Psoas muscle (tissue), 8 donors: ENCODE data around the gene CNTLN. TPM values are rescaled to one million over a fixed set of nuclear protein-coding genes. Genes with fewer than 3 reads are reported as not detected.
A peak's percentile ranks its signal among the peaks of the same experiment; 100 is the strongest.
"Not testable (repeated sequence)": the region's sequence is repeated elsewhere in the genome, so short reads cannot be mapped to it uniquely, and the experiment has no call there.

ENCODE experiments used
- ATAC-seq, 4 donors: fragments of 200-7000 bp; cut with Tn5 transposase; one replicate each; pipeline ENCODE4 v1.9.1; 2020; ENCODE audit warnings: moderate library complexity in 3 of 4, mild to moderate bottlenecking in 2 of 4
- DNase-seq, 2 donors: peaks; one replicate each; pipeline ENCODE4 v3.0.0-alpha.2; 2020
- H3K27ac ChIP-seq: fragments of 200-600 bp; one replicate; pipeline ENCODE4 v1.8.0; 2022
- H3K27me3 ChIP-seq, 3 donors: fragments of 200-600 bp in 1 of 3; one replicate each; pipeline versions ENCODE4 v1.6.1 to v1.8.0; 2013 to 2022; ENCODE audit warnings: low read length in 2 of 3, mild to moderate bottlenecking in 2 of 3, moderate library complexity in 1 of 3; ENCODE audit not compliant: insufficient read depth in 3 of 3
- H3K36me3 ChIP-seq, 2 donors: fragments of 200-600 bp in 1 of 2; one replicate each; pipeline versions ENCODE4 v1.6.1 to v1.8.0; 2013 to 2022; ENCODE audit warnings: low read depth in 1 of 2, mild to moderate bottlenecking in 1 of 2, moderate library complexity in 1 of 2; ENCODE audit not compliant: insufficient read depth in 1 of 2
- H3K4me1 ChIP-seq: fragments of 200-600 bp; one replicate; pipeline ENCODE4 v1.8.0; 2022
- H3K4me3 ChIP-seq: fragments of 200-600 bp; one replicate; pipeline ENCODE4 v1.8.0; 2022; ENCODE audit warnings: mild to moderate bottlenecking
- H3K9me3 ChIP-seq: fragments of 200-600 bp; one replicate; pipeline ENCODE4 v1.8.0; 2022
- WGBS, 3 donors: extraction: QIAGEN DNeasy Blood & Tissue Kit; methylation state at CpG; one replicate each; pipeline versions ENCODE4 v1.1.6 to v1.1.7; 2013; 5-methylcytosine and 5-hydroxymethylcytosine counted together
- intact Hi-C, 2 donors: fragments of 100-400 bp; cut with DNase I; formaldehyde crosslinking; loops; one replicate each; pipeline versions ENCODE4 v1.11.0 to v1.14.2; 2022
- polyA plus RNA-seq, 3 donors: library from polyadenylated mRNA; stranded (reverse); fragments of 200-250 nt; gene quantifications; one replicate each; pipeline ENCODE4 v1.2.3, GENCODE V29; 2013
- total RNA-seq, 4 donors: library from RNA; stranded (reverse); fragmentation: NEBNext Ultra II Directional in 2 of 4; extraction: Animal tissue kit (Norgen Biotek cat#: 25700) in 2 of 4; gene quantifications; one replicate each; pipeline versions ENCODE4 v1.2.1 to v1.2.4, GENCODE V29; 2021 to 2023
- TF ChIP-seq, protein P1 (sequence below): fragments of 200-600 bp; IDR thresholded peaks from one replicate; pipeline ENCODE4 v1.8.0; 2022; ENCODE audit warnings: antibody characterized with exemption
- donor health status: healthy with polysubstance abuse.
- donor health status: DM: no; HTN: no; CAD: no; lungs with moderate emphysema.
- donor health status: Bipolar disorder and iron deficiency.
- donor health status: healthy.
- donor health status: DM: yes; HTN: yes; CAD: no.
- donor health status: DM: no; HTN: no; CAD: no.
- donor health status: DM: no; HTN: no; CAD: no.
- donor health status: DM: yes; HTN: yes; CAD: no.

The CNTLN gene
- total and polyA plus RNA-seq, 7 donors, result 0.66 to 2.4 (median 1.5) TPM

DNA sequence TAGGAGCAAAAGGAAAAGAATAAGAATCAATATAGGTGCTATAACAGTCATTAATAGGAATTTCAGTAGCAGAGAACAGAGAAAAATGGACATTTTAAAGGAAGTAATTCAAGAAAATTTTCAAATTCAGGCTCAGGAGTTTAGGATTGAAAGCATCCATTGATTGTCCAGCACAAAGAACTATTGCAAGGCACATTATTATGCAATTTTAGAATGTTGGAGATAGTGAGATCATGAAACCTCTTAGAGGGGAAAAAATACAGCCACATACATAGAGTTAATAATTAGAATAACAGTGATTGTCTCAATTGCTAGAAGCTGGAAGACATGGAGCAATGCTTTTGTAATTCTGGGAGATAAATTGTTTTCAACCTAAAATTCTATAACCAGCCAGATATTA, 31.5 kb downstream of the CNTLN start:
- Histone ChIP-seq H3K27ac (no peak overlapping the region), H3K9me3 (peaks cover 14% of the 10 kb centered on the region), H3K4me3 (no peak overlapping the region), H3K27me3 (no peaks in the 10 kb centered on the region), H3K4me1 (no peaks in the 10 kb centered on the region), H3K36me3 (no peaks in the 10 kb centered on the region)
- intact Hi-C loops, result no loop called here
- DNase-seq (no peak), ATAC-seq (no peak)
- TF ChIP-seq, protein P1, sequence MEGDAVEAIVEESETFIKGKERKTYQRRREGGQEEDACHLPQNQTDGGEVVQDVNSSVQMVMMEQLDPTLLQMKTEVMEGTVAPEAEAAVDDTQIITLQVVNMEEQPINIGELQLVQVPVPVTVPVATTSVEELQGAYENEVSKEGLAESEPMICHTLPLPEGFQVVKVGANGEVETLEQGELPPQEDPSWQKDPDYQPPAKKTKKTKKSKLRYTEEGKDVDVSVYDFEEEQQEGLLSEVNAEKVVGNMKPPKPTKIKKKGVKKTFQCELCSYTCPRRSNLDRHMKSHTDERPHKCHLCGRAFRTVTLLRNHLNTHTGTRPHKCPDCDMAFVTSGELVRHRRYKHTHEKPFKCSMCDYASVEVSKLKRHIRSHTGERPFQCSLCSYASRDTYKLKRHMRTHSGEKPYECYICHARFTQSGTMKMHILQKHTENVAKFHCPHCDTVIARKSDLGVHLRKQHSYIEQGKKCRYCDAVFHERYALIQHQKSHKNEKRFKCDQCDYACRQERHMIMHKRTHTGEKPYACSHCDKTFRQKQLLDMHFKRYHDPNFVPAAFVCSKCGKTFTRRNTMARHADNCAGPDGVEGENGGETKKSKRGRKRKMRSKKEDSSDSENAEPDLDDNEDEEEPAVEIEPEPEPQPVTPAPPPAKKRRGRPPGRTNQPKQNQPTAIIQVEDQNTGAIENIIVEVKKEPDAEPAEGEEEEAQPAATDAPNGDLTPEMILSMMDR, result no peak

DNA sequence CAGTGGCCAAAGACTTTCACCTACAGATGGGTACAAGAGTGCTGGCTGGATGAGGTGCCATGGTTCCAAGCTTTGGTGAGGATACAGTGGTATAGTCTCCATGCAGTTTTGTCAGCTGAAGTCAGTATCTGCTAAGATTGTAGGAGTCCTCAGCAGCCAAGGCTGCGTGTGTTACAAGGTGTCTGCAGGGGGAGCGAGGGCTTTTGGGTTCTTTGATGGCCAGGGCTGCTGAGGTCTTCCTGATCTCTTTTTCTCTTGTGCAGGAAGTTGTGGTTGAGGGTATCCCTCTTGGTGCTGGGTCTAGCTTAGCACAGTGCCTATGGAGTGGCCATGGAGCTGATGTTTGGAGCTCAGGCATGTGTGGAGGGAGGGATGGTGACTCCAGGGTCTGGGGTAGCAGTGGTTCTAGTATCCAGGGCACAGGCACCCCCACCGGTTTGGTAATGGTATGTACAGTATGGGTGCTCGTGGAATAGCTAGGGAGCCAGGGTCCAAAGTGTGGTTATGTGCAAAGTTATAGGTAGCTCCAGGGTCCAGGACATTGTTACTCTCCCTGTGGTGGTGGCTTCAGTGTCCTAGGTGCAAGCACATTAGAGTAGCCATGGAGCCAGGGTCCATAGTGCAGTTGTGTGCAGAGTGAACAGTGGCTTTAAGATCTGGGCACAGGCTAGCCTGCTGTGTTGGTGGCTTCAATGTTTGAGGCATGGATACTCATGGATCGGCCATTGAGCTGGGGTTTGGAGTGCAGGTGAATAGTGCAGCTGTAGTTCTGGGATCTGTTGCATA, 36.7 kb downstream of the CNTLN start:
- TF ChIP-seq, protein P1, result no peak
- Histone ChIP-seq H3K27ac (no peak overlapping the region), H3K9me3 (peaks cover 14% of the 10 kb centered on the region), H3K4me1 (no peaks in the 10 kb centered on the region), H3K4me3 (no peak overlapping the region), H3K27me3 (no peaks in the 10 kb centered on the region), H3K36me3 (no peaks in the 10 kb centered on the region)
- DNase-seq (no peak), ATAC-seq (no peak)
- WGBS, 3 donors, result 83 to 97% (median 97%) methylated on average over 5 of the region's 5 CpGs
- intact Hi-C loops, result no loop called here

DNA sequence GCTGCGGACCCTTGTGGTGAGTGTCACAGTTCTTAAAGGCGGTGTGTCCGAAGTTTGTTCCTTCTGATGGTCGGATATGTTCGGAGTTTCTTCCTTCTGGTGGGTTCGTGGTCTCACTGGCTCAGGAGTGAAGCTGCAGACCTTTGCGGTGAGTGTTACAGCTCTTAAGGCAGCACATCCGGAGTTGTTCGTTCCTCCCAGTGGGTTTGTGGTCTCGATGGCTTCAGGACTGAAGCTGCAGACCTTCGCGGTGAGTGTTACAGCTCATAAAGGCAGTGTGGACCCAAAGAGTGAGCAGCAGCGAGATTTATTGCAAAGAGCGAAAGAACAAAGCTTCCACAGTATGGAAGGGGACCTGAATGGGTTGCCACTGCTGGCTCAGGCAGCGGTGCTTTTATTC, 42.7 kb downstream of the CNTLN start:
- DNase-seq, result peak in 1 of 2 donors; percentile 28
- intact Hi-C loops, H3K27me3 ChIP-seq, H3K4me1 ChIP-seq, H3K27ac ChIP-seq, H3K36me3 ChIP-seq, H3K4me3 ChIP-seq, ATAC-seq, H3K9me3 ChIP-seq: not testable (repeated sequence)
- 98% methylated on average over 15 of the region's 15 CpGs for WGBS, 3 donors

DNA sequence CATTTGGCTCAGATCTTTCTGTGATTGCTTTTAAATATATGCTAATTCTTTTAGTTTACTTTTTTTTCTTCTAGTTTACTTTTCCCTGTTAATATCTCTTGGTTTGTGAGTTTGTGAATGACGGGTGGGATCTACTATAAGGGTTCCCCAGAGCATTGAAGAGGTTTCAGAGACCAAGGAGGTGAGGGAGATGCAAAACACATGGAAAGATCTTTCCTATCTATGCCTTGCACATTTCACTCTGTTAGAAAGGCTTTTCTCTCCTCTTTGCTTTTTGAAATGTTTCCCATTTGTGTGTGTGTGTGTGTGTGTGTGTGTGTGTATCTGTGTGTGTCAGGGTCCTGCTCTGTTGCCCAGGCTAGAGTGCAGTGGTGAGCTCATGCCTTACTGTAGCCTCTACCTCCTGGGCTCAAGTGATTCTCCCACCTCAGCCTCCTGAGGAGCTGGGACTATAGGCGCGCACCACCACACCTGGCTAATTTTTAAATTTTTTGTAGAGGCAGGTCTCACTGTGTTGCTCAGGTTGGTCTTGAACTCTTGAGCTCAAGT, 50.7 kb downstream of the CNTLN start:
- ATAC-seq (no peak), DNase-seq (no peak)
- Histone ChIP-seq H3K27me3 (no peaks in the 10 kb centered on the region), H3K4me1 (no peaks in the 10 kb centered on the region), H3K36me3 (no peaks in the 10 kb centered on the region), H3K4me3 (no peak overlapping the region), H3K27ac (no peak overlapping the region), H3K9me3 (no peaks in the 10 kb centered on the region)
- intact Hi-C loops, result no loop called here
- TF ChIP-seq, protein P1, result no peak
- 87 to 94% (median 91%) methylated on average over 3 of the region's 3 CpGs for whole genome bisulfite sequencing, 3 donors

DNA sequence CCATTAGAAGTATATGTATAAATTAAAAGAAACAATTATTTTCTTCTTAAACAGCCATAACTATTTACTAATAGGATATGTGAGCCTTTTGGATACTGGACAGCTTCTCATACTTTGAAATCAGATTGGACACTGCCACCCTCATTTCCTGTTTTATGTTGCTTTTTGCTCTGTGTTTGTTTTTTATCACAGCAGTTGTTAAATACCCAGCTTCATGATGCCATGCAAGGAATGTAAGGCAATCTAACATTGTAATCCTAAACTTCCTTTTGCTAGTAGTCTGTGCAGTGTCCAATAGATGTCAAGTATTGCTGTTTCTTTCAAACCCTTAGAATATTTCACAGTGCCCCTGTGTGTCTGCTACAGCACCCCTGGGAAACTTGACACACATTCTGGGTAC, 56.2 kb downstream of the CNTLN start:
- intact Hi-C loops, result no loop called here
- H3K36me3 ChIP-seq, result no peaks in the 10 kb centered on the region
- DNase-seq, result no peak
- no peak overlapping the region for H3K27ac ChIP-seq
- no peaks in the 10 kb centered on the region for H3K4me1 ChIP-seq
- ATAC-seq, result no peak
- H3K4me3 ChIP-seq, result no peak overlapping the region
- H3K9me3 ChIP-seq, result no peaks in the 10 kb centered on the region
- TF ChIP-seq, protein P1, result no peak
- no peaks in the 10 kb centered on the region for H3K27me3 ChIP-seq
